C4-2B (cell line): ENCODE results near the gene NRG3.

Experiments
- ZFX ChIP-seq: fragments of 450-650 bp; IDR thresholded peaks from 2 replicates; pipeline ENCODE4 v1.6.1; 2017
- TF ChIP-seq, protein P1 (sequence below): fragments of 450-650 bp; conservative IDR thresholded peaks from 2 replicates; pipeline ENCODE4 v1.5.1; 2017; ENCODE audit warnings: mild to moderate bottlenecking

DNA sequence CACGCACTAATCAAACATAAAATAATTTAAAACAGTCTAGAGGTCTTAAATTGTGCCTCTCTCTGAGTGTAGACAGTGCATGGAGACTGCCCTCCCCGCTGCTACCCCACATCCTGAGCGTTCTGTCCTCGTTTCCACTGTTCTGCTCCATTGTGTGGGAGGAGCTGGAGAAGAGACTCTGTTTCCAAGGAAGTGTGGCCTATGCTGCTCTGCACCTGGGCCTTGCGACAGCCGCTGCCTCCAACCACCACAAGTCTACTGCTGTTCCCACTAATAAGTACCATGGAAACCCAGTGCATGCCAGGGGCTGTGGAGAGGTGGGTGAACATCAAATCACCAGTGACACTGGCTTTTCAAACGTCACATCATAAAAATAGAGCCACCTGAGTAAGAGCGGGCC lies 19.6 kb downstream of the NRG3 start:
- TF ChIP-seq, protein P1, sequence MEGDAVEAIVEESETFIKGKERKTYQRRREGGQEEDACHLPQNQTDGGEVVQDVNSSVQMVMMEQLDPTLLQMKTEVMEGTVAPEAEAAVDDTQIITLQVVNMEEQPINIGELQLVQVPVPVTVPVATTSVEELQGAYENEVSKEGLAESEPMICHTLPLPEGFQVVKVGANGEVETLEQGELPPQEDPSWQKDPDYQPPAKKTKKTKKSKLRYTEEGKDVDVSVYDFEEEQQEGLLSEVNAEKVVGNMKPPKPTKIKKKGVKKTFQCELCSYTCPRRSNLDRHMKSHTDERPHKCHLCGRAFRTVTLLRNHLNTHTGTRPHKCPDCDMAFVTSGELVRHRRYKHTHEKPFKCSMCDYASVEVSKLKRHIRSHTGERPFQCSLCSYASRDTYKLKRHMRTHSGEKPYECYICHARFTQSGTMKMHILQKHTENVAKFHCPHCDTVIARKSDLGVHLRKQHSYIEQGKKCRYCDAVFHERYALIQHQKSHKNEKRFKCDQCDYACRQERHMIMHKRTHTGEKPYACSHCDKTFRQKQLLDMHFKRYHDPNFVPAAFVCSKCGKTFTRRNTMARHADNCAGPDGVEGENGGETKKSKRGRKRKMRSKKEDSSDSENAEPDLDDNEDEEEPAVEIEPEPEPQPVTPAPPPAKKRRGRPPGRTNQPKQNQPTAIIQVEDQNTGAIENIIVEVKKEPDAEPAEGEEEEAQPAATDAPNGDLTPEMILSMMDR: no peak
- no peak for TF ChIP-seq ZFX
